AG09309 (cell line): ENCODE results near the gene COL9A1.

Experiments used
- DNase-seq: peaks from one replicate; pipeline ENCODE4 v3.0.0-alpha.2; 2010; ENCODE audit warnings: low read depth
- H3K4me3 ChIP-seq: 2 replicates; pipeline ENCODE4 v1.5.1; 2011; ENCODE audit warnings: mild to moderate bottlenecking, low read depth, low read length, moderate library complexity; ENCODE audit not compliant: control insufficient read depth
- CTCF ChIP-seq: IDR thresholded peaks from 2 replicates; pipeline ENCODE4 v1.5.1; 2011; ENCODE audit warnings: mild to moderate bottlenecking, low read depth, low read length, inconsistent platforms; ENCODE audit not compliant: insufficient read depth, control insufficient read depth; ENCODE audit errors: missing control alignments

Gene COL9A1

GRCh38 chr6:70221715-70222438 is 81.0 kb downstream of the COL9A1 start:
- no peak overlapping the region for H3K4me3 ChIP-seq
- DNase-seq: no peak
- TF ChIP-seq CTCF: no peak

GRCh38 chr6:70221025-70221714 is 81.7 kb downstream of the COL9A1 start:
- no peak overlapping the region for H3K4me3 ChIP-seq
- peak; percentile 48 for TF ChIP-seq CTCF
- DNase-seq: no peak

GRCh38 chr6:70219943-70220613 is 82.8 kb downstream of the COL9A1 start:
- no peak for TF ChIP-seq CTCF
- no peak overlapping the region for H3K4me3 ChIP-seq
- no peak for DNase-seq

- no peak for DNase-seq
- no peak overlapping the region for H3K4me3 ChIP-seq
- no peak for TF ChIP-seq CTCF
These were observed 86.1 kb downstream of the COL9A1 start for GRCh38 chr6:70216767-70217166.

GRCh38 chr6:70215460-70216108 is 87.3 kb downstream of the COL9A1 start:
- DNase-seq: no peak
- no peak for TF ChIP-seq CTCF
- no peak overlapping the region for H3K4me3 ChIP-seq

- TF ChIP-seq CTCF: peak; percentile 10
- no peak for DNase-seq
- H3K4me3 ChIP-seq: no peak overlapping the region
These were observed 92.4 kb downstream of the COL9A1 start for GRCh38 chr6:70210462-70210861.
